Thoracic aorta (tissue), 2 donors: ENCODE measurements around the gene IGFBP7. TPM values are rescaled to one million over a fixed set of nuclear protein-coding genes. Genes with fewer than 3 reads are reported as not detected.
A peak's percentile ranks its signal among the peaks of the same experiment; 100 is the strongest.

Source experiments
- ATAC-seq: fragments of 150-250 bp; one replicate; pipeline ENCODE4 v1.8.0; 2017; ENCODE audit warnings: low read depth; ENCODE audit not compliant: insufficient number of reproducible peaks, low FRiP score
- DNase-seq: peaks from one replicate; pipeline ENCODE4 v3.0.0-alpha.2; 2020; ENCODE audit warnings: low spot score
- H3K27ac ChIP-seq, 2 donors: fragments of 200-600 bp; sonication (generic); 1 replicate in 1 of 2; 2 replicates in 1 of 2; pipeline ENCODE4 v1.5.1; 2016; ENCODE audit warnings: mild to moderate bottlenecking in 2 of 2, moderate library complexity in 2 of 2
- H3K27me3 ChIP-seq: fragments of 200-600 bp; sonication (generic); replicated peaks from 2 replicates; pipeline ENCODE4 v1.6.0; 2016; ENCODE audit warnings: mild to moderate bottlenecking; ENCODE audit not compliant: insufficient read depth
- H3K36me3 ChIP-seq: fragments of 200-600 bp; sonication (generic); one replicate; pipeline ENCODE4 v1.5.1; 2016
- H3K4me1 ChIP-seq, 2 donors: fragments of 200-600 bp; sonication (generic); 1 replicate in 1 of 2; 2 replicates in 1 of 2; pipeline versions ENCODE4 v1.5.1 to v1.6.0; 2016; ENCODE audit warnings: low read depth in 2 of 2, mild to moderate bottlenecking in 1 of 2; ENCODE audit not compliant: control insufficient read depth in 1 of 2
- H3K4me3 ChIP-seq: fragments of 200-600 bp; sonication (generic); 2 replicates; pipeline ENCODE4 v1.5.1; 2016; ENCODE audit warnings: mild to moderate bottlenecking
- H3K9me3 ChIP-seq: fragments of 200-600 bp; sonication (generic); 2 replicates; pipeline ENCODE4 v1.5.1; 2016
- total RNA-seq, 2 donors: library from RNA; depleted of rRNA; stranded (reverse); fragments of >200 nt; gene quantifications; one replicate each; pipeline versions ENCODE4 v1.1.0 to v1.2.3, GENCODE V29; 2016
- TF ChIP-seq, protein P1 (sequence below): fragments of 200-600 bp; sonication (generic); IDR thresholded peaks from one replicate; pipeline ENCODE4 v1.5.1; 2019; ENCODE audit warnings: antibody characterized with exemption

Gene IGFBP7
- total RNA-seq: 1,000 to 10,000 TPM; 4,453 to 6,615 TPM

GRCh38 chr4:57109847-57110639 is at the start of gene IGFBP7:
TSS of gene IGFBP7 (minus strand) at chr4:57110385. CDS start at chr4:57110351, 34 bp downstream.
- ATAC-seq (peak; percentile 61), DNase-seq (no peak)
- no peaks in the 10 kb centered on the region for H3K36me3 ChIP-seq
- H3K27me3 ChIP-seq: no peaks in the 10 kb centered on the region
- H3K4me3 ChIP-seq: peak within 1 kb of the TSS; percentile 92
- no peaks in the 10 kb centered on the region for H3K9me3 ChIP-seq
- H3K4me1 ChIP-seq: peaks cover 17 to 53% of the 10 kb centered on the region in 2 donors
- TF ChIP-seq, protein P1, sequence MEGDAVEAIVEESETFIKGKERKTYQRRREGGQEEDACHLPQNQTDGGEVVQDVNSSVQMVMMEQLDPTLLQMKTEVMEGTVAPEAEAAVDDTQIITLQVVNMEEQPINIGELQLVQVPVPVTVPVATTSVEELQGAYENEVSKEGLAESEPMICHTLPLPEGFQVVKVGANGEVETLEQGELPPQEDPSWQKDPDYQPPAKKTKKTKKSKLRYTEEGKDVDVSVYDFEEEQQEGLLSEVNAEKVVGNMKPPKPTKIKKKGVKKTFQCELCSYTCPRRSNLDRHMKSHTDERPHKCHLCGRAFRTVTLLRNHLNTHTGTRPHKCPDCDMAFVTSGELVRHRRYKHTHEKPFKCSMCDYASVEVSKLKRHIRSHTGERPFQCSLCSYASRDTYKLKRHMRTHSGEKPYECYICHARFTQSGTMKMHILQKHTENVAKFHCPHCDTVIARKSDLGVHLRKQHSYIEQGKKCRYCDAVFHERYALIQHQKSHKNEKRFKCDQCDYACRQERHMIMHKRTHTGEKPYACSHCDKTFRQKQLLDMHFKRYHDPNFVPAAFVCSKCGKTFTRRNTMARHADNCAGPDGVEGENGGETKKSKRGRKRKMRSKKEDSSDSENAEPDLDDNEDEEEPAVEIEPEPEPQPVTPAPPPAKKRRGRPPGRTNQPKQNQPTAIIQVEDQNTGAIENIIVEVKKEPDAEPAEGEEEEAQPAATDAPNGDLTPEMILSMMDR: no peak
- H3K27ac ChIP-seq: peak within 1 kb of the TSS; percentile 97 to 99

GRCh38 chr4:57159866-57160265 is 49.7 kb upstream of the IGFBP7 start:
- H3K36me3 ChIP-seq: no peaks in the 10 kb centered on the region
- TF ChIP-seq, protein P1: no peak
- DNase-seq: no peak

GRCh38 chr4:57158762-57159161 is 48.6 kb upstream of the IGFBP7 start:
- H3K9me3 ChIP-seq: no peaks in the 10 kb centered on the region
- TF ChIP-seq, protein P1: no peak
- H3K4me3 ChIP-seq: no peak overlapping the region
- peaks cover 0 to 2% of the 10 kb centered on the region in 2 donors for H3K4me1 ChIP-seq
- no peak overlapping the region for H3K27ac ChIP-seq
- DNase-seq (no peak), ATAC-seq (no peak)
- H3K27me3 ChIP-seq: no peaks in the 10 kb centered on the region
- no peaks in the 10 kb centered on the region for H3K36me3 ChIP-seq

More at GRCh38 chr4:57159866-57160265, 49.7 kb upstream of the IGFBP7 start:
- Histone ChIP-seq H3K27ac (no peak overlapping the region), H3K27me3 (no peaks in the 10 kb centered on the region), H3K9me3 (no peaks in the 10 kb centered on the region), H3K4me1 (peaks cover 2 to 5% of the 10 kb centered on the region in 2 donors), H3K4me3 (no peak overlapping the region)
- ATAC-seq: no peak

GRCh38 chr4:57158221-57158620 is 48.0 kb upstream of the IGFBP7 start:
- TF ChIP-seq, protein P1: no peak
- no peaks in the 10 kb centered on the region for H3K27me3 ChIP-seq
- H3K36me3 ChIP-seq: no peaks in the 10 kb centered on the region
- H3K9me3 ChIP-seq: no peaks in the 10 kb centered on the region
- no peak overlapping the region for H3K4me3 ChIP-seq
- H3K27ac ChIP-seq: no peak overlapping the region
- peaks cover 0 to 2% of the 10 kb centered on the region in 2 donors for H3K4me1 ChIP-seq
- ATAC-seq (no peak), DNase-seq (no peak)

DNA sequence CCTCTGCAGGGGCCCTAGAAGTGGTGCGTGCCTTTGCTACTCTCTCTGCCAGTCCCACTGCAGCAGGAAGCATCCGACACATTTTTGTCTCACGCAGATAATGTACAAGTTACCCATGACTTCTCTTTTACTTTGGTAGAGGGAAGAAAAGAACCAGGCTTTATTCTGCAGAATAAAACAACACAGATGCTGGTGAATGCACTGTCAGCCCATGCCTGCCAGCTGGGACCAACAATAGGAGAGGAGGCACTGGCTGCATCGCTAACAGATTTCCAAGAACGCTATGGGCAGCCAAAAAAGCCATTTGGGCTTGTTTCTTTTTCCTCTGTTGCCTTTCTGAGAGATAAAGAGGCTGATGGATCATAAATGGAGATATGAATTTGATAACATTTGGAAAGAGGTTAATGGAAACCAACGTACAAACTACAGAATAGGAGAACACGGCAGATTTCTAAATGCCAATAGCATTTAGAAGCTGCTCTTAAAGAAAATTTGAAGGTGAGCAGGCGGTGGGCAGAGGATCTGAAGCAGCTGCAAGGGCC is 47.5 kb upstream of the IGFBP7 start:
- DNase-seq (no peak), ATAC-seq (no peak)
- Histone ChIP-seq H3K4me1 (no peaks in the 10 kb centered on the region), H3K4me3 (no peak overlapping the region), H3K36me3 (no peaks in the 10 kb centered on the region), H3K9me3 (no peaks in the 10 kb centered on the region), H3K27ac (no peak overlapping the region), H3K27me3 (no peaks in the 10 kb centered on the region)
- TF ChIP-seq, protein P1: no peak
